LNCaP clone FGC (cell line): ENCODE data around the gene TARM1.
A peak's percentile ranks its signal among the peaks of the same experiment; 100 is the strongest.
"Not testable (repeated sequence)": the region's sequence is repeated elsewhere in the genome, so short reads cannot be mapped to it uniquely, and the experiment has no call there.

Source experiments
- DNase-seq: peaks from one replicate; pipeline ENCODE4 v3.0.0-alpha.2; 2011; ENCODE audit warnings: low read depth
- H3K4me3 ChIP-seq: 2 replicates; pipeline ENCODE4 v1.5.1; 2011; ENCODE audit warnings: mild to moderate bottlenecking, low read depth, low read length, control low read depth
- TF ChIP-seq, protein P1 (sequence below): IDR thresholded peaks from 2 replicates; pipeline ENCODE4 v1.5.1; 2012; ENCODE audit warnings: mild to moderate bottlenecking; ENCODE audit not compliant: control insufficient read depth, insufficient read depth; ENCODE audit errors: extremely low read depth

Gene TARM1

DNA sequence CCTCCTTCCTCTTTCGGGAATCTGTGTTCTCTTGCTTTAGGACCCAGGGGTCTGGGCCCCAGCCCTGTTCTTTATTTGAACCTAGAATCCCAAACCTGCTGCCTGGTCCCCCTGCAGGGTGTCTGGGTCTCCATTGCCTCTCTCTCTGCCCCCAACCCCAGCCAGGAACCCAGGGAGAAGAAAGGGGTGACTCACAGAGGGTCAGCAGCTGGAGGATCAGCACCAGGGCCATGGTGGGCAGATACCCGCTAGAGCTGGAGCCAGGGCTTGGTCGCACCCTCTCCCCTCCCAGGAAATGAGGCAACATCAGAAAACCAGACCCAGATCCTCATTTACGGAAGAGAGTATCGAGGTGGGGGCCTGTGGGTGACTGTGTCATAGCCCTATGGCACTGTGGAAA, 19.4 kb upstream of the TARM1 start, which contains the start of gene OSCAR:
TSS of gene OSCAR (minus strand) at position 243 of the 400 bp plus-strand sequence. CDS start at position 232, 11 bp downstream.
- DNase-seq, result no peak
- TF ChIP-seq, protein P1, sequence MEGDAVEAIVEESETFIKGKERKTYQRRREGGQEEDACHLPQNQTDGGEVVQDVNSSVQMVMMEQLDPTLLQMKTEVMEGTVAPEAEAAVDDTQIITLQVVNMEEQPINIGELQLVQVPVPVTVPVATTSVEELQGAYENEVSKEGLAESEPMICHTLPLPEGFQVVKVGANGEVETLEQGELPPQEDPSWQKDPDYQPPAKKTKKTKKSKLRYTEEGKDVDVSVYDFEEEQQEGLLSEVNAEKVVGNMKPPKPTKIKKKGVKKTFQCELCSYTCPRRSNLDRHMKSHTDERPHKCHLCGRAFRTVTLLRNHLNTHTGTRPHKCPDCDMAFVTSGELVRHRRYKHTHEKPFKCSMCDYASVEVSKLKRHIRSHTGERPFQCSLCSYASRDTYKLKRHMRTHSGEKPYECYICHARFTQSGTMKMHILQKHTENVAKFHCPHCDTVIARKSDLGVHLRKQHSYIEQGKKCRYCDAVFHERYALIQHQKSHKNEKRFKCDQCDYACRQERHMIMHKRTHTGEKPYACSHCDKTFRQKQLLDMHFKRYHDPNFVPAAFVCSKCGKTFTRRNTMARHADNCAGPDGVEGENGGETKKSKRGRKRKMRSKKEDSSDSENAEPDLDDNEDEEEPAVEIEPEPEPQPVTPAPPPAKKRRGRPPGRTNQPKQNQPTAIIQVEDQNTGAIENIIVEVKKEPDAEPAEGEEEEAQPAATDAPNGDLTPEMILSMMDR, result no peak
- H3K4me3 ChIP-seq, result no peak within 1 kb of the TSS

DNA sequence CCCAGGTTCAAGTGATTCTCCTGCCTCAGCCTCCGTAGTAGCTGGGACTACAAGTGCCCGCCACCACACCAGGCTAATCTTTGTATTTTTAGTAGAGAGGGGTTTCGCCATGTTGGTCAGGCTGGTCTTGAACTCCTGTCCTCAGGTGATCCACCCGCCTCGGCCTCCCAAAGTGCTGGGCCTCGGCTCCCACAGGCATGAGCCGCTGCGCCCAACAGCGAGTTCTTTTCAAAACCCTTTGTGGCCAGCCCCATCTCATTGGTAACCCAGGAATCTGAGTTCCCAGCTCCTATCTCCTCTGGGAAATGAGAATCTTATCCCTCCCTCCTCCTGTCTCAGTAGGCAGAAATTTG, 18.7 kb upstream of the TARM1 start:
- DNase-seq, H3K4me3 ChIP-seq: not testable (repeated sequence)

DNA sequence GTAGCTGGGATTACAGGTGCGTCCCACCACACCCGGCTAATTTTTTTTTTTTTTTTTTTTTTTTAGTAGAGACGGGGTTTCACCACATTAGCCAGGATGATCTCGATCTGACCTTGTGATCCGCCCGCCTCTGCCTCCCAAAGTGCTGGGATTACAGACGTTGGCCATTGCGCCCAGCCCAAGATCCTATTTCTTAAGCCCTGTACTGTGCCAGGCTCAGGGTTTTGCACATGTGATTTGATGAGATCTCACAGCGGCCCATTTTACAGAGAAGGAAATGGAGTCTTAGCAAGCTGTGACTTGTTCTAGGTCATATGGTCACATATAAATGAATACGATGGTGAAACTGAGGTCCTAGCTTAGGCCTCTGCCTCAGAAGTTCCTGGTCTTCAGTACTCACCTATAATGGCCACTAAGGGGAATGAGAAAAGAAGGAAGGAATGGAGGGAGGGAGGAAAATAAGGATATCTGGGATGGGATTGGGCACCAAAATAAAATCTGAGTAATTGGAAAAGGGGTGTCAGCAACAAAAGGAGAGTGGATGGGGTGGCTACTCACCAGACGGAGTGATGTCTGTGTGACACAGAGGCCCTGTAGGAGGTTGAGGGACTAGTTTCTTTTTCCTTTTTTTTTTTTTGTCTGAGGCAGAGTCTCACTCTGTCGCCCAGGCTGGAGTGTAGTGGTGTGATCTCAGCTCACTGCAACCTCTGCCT, 18.2 kb upstream of the TARM1 start:
- TF ChIP-seq, protein P1, result no peak
- no peak overlapping the region for H3K4me3 ChIP-seq
- no peak for DNase-seq

DNA sequence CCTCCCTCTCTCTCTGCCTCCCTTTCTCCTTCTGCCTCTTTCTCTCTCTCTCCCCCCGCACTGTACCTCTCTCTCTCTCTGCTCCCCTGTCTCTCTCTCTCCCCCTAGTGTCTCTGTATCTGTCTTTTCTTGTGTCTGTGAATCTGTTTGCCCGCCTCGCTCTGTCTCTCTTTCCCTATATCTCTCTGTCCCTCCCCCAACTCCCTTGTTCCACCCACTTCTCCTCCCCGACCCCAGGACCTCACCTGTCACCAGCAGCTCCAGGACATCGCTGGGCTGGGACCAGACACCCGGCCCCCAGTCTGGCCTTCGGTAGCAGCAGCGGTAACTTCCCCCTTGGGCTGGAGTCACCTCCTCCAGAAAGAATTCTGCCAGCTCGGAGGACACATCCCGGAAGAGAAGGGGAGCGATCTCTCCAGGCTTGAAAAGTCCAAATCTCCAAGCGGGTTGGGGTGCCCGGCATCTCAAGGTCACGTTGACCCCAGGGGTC, 15.5 kb upstream of the TARM1 start:
- no peak for DNase-seq
- H3K4me3 ChIP-seq, result no peak overlapping the region
- TF ChIP-seq, protein P1, result peak; percentile 15; the same call in 1 of the 2 replicates

DNA sequence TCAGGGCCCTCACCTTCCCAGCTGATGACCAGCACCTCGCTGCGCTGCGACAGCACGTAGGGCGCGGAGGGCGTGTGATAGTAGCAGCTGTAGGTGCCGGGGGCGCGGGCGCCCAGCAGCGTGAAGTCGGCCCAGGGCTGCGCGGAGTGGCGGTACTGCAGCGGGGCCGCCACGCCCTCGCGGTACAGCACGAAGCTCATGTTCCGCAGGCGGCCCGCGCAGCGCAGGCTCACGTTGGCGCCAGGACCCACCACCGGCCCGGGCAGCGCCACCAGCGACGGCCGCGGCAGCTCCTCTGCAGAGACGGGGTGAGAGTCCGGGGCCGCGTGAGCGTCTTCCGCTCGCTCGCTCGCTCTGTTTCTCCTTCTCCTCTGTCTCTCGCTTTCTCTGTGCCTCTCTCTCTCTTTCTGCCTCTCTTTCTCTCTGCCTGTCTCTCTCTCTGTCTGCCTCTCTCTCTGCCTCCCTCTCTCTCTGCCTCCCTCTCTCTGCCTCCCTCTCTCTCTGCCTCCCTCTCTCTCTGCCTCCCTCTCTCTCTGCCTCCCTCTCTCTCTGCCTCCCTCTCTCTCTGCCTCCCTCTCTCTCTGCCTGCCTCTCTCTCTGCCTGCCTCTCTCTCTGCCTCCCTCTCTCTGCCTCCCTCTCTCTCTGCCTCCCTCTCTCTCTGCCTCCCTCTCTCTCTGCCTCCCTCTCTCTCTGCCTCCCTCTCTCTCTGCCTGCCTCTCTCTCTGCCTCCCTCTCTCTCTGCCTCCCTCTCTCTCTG, 14.9 kb upstream of the TARM1 start:
- H3K4me3 ChIP-seq, result peak overlapping the region; percentile 25; the same call in 1 of the 2 replicates
- DNase-seq, result not testable (repeated sequence)

DNA sequence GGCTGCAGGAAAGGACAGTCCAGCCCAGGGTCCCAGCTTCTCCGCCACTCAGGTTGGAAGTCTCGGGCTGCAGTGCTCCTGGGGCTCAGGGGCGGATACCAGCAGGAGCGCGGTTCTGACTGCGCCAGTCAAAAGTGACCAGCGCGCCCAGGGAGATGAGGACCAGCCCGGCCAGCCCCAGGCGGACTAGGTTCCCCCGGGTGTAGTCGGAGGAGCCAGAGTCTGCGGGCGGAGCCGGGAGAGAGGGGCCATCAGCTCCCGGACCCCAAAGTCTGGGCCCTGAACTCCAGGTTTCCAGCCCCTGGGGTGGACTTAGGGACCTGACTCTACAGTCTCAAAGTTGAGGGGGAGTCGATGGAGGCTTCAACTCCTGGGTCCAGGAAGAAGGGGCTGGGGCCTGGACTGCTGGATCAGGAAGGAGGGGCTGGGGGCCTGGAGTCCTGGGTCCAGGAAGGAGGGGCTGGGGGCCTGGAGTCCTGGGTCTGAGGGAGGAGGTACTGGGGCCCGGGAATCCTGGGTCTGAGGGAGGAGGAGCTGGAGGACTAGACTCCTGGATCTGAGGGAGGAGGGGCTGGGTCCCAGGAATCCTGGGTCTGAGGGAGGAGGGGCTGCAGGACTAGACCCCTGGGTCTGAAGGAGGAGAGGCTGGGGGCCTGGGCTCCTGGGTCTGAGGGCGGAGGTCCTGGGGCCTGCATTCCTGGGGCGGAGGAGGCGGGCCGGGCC, 14.1 kb upstream of the TARM1 start:
- H3K4me3 ChIP-seq, result no peak overlapping the region
- TF ChIP-seq, protein P1, result no peak
- DNase-seq, result no peak

DNA sequence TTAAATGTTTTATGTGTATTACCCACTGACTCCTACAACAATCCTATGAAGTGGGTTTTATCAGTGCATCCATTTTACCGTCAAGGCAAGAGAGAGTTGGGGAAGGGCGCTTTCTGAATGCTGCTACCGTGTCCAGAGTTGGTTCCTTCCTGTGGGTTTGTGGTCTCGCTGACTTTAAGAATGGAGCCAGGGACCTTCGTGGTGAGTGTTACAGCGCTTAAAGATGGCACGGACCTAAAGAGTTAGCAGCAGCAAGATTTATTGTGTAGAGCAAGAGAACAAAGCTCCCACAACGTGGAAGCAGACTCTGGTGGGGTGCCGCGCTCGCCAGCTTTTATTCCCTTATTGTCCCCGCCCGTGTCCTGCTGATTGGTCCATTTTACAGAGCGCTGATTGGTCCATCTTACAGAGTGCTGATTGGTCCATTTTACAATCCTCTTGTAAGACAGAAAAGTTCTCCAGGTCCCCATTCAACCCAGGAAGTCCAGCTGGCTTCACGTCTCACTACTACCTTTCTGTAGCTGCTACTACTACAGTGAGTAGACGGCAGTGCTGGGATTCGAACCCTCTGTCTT, 13.3 kb upstream of the TARM1 start:
- DNase-seq, result no peak
- TF ChIP-seq, protein P1, result no peak
- H3K4me3 ChIP-seq, result no peak overlapping the region
